Measurements from ENCODE around the gene ADGRG3.

- TF ChIP-seq RBFOX2 (IDR thresholded peaks at IDR 0.05; ENCODE audit: low read depth, low read length) (peak; percentile 78; the same call in 1 of the 2 replicates), JDP2 (CRISPR knock-in tag; IDR thresholded peaks at IDR 0.05; ENCODE audit: borderline replicate concordance) (no peak), ZNF646 (CRISPR knock-in tag; IDR thresholded peaks at IDR 0.05) (no peak), ZNF138 (CRISPR knock-in tag; IDR thresholded peaks at IDR 0.05; ENCODE audit: low read depth) (no peak), FOXO1 (CRISPR knock-in tag; IDR thresholded peaks at IDR 0.05) (no peak)
- TF ChIP-seq, protein P1, sequence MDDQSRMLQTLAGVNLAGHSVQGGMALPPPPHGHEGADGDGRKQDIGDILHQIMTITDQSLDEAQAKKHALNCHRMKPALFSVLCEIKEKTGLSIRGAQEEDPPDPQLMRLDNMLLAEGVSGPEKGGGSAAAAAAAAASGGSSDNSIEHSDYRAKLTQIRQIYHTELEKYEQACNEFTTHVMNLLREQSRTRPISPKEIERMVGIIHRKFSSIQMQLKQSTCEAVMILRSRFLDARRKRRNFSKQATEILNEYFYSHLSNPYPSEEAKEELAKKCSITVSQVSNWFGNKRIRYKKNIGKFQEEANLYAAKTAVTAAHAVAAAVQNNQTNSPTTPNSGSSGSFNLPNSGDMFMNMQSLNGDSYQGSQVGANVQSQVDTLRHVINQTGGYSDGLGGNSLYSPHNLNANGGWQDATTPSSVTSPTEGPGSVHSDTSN (CRISPR knock-in tag; IDR thresholded peaks at IDR 0.05; ENCODE audit: borderline replicate concordance) = no peak
Measured at GRCh38 chr16:57734308-57734924, 66.3 kb downstream of the ADGRG3 start.

All from HepG2 (cell line).